OCI-LY1 (cell line): ENCODE results near the gene SPRED3.

ENCODE experiments used
- H2AFZ ChIP-seq: fragments of 200-600 bp; sonication (generic), shearing (Covaris generic); 2 replicates; pipeline ENCODE4 v1.6.0; 2014; ENCODE audit warnings: antibody characterized with exemption, mild to moderate bottlenecking, low read length
- H3F3A ChIP-seq: fragments of 200-600 bp; sonication (generic), shearing (Covaris generic); 2 replicates; pipeline ENCODE4 v1.6.0; 2014; ENCODE audit warnings: mild to moderate bottlenecking, antibody characterized with exemption, low read length, moderate library complexity; ENCODE audit not compliant: insufficient read depth
- H3K27ac ChIP-seq: fragments of 200-600 bp; sonication (generic); 2 replicates; pipeline ENCODE4 v1.5.1; 2014; ENCODE audit warnings: low read length, mixed run types, mild to moderate bottlenecking, low read depth; ENCODE audit not compliant: poor library complexity, severe bottlenecking
- H3K27me3 ChIP-seq: fragments of 200-600 bp; sonication (generic); 2 replicates; pipeline ENCODE4 v1.6.0; 2014; ENCODE audit warnings: antibody characterized with exemption, mild to moderate bottlenecking, low read length, moderate library complexity; ENCODE audit not compliant: insufficient read depth
- H3K36me3 ChIP-seq: fragments of 200-600 bp; sonication (generic); 2 replicates; pipeline ENCODE4 v1.6.1; 2014; ENCODE audit warnings: mild to moderate bottlenecking, antibody characterized with exemption, low read length, moderate library complexity, mixed read lengths; ENCODE audit not compliant: insufficient read depth
- H3K4me1 ChIP-seq: fragments of 200-600 bp; sonication (generic); 2 replicates; pipeline ENCODE4 v1.5.1; 2014; ENCODE audit warnings: mild to moderate bottlenecking, low read length, moderate library complexity; ENCODE audit not compliant: insufficient read depth, severe bottlenecking
- H3K4me2 ChIP-seq: fragments of 200-600 bp; sonication (generic), shearing (Covaris generic); 2 replicates; pipeline ENCODE4 v1.6.1; 2014; ENCODE audit warnings: low read length
- H3K4me3 ChIP-seq: fragments of 200-600 bp; sonication (generic); 2 replicates; pipeline ENCODE4 v1.5.1; 2014; ENCODE audit warnings: low read length, low read depth, mild to moderate bottlenecking, mixed read lengths; ENCODE audit not compliant: poor library complexity, severe bottlenecking
- H3K79me2 ChIP-seq: fragments of 200-600 bp; shearing (Covaris generic); 2 replicates; pipeline ENCODE4 v1.6.1; 2016; ENCODE audit warnings: mixed run types, low read length, mixed read lengths; ENCODE audit not compliant: insufficient read depth
- H3K9ac ChIP-seq: fragments of 200-600 bp; sonication (generic), shearing (Covaris generic); 2 replicates; pipeline ENCODE4 v1.6.1; 2014; ENCODE audit warnings: mild to moderate bottlenecking, low read length, mixed read lengths
- H3K9me2 ChIP-seq: fragments of 200-600 bp; sonication (generic), shearing (Covaris generic); 2 replicates; pipeline ENCODE4 v1.6.1; 2014; ENCODE audit warnings: low read depth, mild to moderate bottlenecking, low read length, mixed read lengths
- H3K9me3 ChIP-seq: fragments of 200-600 bp; shearing (Covaris generic); 2 replicates; pipeline ENCODE4 v1.6.1; 2014; ENCODE audit warnings: low read length, mixed read lengths
- H4K20me1 ChIP-seq: fragments of 200-600 bp; sonication (generic), shearing (Covaris generic); 2 replicates; pipeline ENCODE4 v1.6.0; 2016; ENCODE audit warnings: mild to moderate bottlenecking, low read length; ENCODE audit not compliant: insufficient read depth
- EZH2 ChIP-seq: fragments of 200-600 bp; sonication (generic), shearing (Covaris generic); IDR thresholded peaks from 2 replicates; pipeline ENCODE4 v1.8.0; 2017; ENCODE audit warnings: borderline replicate concordance, mixed run types, mild to moderate bottlenecking, antibody characterized with exemption, low read length, moderate library complexity, mixed read lengths
- TF ChIP-seq, protein P1 (sequence below): fragments of 200-600 bp; sonication (generic), shearing (Covaris generic); IDR thresholded peaks from 2 replicates; pipeline ENCODE4 v1.5.1; 2017; ENCODE audit warnings: mild to moderate bottlenecking, antibody characterized with exemption, low read length, moderate library complexity, mixed read lengths

Gene SPRED3

DNA sequence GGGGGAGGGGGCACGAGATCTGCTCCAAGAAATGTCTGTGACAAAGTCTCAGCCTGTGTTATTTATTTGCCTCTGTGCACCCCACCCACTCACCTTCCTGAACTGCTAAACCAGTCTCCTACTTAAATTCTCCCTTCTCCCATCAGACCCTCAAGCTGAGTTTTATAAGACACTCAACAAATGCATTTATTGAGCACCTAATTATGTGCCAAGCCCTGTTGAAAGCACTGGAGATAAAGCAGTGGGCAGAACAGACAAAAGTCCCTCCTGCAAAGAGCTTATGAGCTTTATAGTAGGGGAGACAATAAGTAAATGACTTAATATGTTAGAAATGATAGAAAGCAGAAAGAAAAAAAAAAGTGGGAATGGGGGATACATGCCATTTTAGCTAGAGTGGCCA lies 11.0 kb downstream of the SPRED3 start:
- Histone ChIP-seq H3K4me1 (peaks cover 10% of the 10 kb centered on the region), H3K27me3 (no peaks in the 10 kb centered on the region)

DNA sequence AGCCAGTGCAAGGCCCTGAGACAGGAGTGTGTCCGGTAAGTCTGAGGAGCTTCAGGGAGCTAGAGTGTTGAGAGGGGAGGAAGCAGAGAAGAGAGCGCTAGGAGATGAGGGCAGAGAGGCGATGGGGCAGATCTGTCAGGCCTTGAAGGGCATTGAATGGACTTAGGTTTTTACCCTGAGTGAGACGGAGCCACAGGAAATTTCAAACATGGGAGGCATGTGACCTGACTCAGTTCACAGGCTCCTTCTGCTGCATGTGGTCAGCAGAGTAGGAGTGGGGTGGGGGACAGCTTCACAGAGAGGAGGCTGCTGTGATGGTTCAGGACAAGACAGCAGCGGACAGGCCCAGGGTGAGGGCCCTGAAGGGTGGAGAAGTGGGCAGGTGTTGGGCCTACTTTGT lies 11.9 kb downstream of the SPRED3 start:
- Histone ChIP-seq H3K4me3 (no peak overlapping the region), H3K27me3 (no peaks in the 10 kb centered on the region), H3K4me1 (peaks cover 10% of the 10 kb centered on the region), H3K9me3 (no peaks in the 10 kb centered on the region), H3K27ac (no peak overlapping the region), H4K20me1 (no peaks in the 10 kb centered on the region), H2AFZ (no peak overlapping the region), H3F3A (no peaks in the 10 kb centered on the region), H3K36me3 (0 out of 2 replicates have a peak, but pooled peaks cover 7% of the 10 kb centered on the region), H3K79me2 (no peaks in the 10 kb centered on the region), H3K9ac (no peak overlapping the region), H3K9me2 (no peaks in the 10 kb centered on the region), H3K4me2 (no peak overlapping the region)
- no peak for TF ChIP-seq EZH2
- TF ChIP-seq, protein P1, sequence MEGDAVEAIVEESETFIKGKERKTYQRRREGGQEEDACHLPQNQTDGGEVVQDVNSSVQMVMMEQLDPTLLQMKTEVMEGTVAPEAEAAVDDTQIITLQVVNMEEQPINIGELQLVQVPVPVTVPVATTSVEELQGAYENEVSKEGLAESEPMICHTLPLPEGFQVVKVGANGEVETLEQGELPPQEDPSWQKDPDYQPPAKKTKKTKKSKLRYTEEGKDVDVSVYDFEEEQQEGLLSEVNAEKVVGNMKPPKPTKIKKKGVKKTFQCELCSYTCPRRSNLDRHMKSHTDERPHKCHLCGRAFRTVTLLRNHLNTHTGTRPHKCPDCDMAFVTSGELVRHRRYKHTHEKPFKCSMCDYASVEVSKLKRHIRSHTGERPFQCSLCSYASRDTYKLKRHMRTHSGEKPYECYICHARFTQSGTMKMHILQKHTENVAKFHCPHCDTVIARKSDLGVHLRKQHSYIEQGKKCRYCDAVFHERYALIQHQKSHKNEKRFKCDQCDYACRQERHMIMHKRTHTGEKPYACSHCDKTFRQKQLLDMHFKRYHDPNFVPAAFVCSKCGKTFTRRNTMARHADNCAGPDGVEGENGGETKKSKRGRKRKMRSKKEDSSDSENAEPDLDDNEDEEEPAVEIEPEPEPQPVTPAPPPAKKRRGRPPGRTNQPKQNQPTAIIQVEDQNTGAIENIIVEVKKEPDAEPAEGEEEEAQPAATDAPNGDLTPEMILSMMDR, result no peak

More for the DNA sequence above, 11.0 kb downstream of the SPRED3 start:
- TF ChIP-seq, protein P1, result no peak
- no peak for TF ChIP-seq EZH2
- Histone ChIP-seq H3K9me3 (no peaks in the 10 kb centered on the region), H3K36me3 (no peaks in the 10 kb centered on the region), H3K4me3 (no peak overlapping the region), H3K9me2 (no peaks in the 10 kb centered on the region), H3K79me2 (no peaks in the 10 kb centered on the region), H3K27ac (no peak overlapping the region), H4K20me1 (no peaks in the 10 kb centered on the region), H2AFZ (no peak overlapping the region), H3K9ac (no peak overlapping the region), H3K4me2 (no peak overlapping the region), H3F3A (no peaks in the 10 kb centered on the region)

DNA sequence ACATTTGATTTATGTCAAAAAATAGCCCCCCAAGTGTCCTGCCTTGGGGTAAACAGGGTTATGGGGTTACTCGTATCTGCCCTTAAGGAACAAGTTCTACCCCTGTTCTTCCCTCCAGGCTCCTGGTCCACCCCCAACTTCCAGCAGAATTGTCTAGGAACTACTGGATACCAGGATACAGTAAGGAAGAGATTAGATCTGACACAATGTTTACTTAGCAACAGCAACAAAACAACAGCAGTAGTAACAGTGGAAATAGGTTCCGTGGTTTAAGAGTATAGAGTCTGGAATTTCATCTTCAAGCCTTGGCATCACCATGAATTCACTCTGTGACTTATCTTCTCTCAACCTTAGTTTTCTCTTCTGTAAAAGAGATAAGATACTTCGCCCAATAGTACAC lies 12.7 kb downstream of the SPRED3 start:
- Histone ChIP-seq H3K27me3 (no peaks in the 10 kb centered on the region), H3K4me2 (no peak overlapping the region), H3K9ac (no peak overlapping the region), H3K36me3 (0 out of 2 replicates have a peak, but pooled peaks cover 8% of the 10 kb centered on the region), H2AFZ (no peak overlapping the region), H3K9me3 (no peaks in the 10 kb centered on the region), H3F3A (no peaks in the 10 kb centered on the region), H3K4me3 (no peak overlapping the region), H3K79me2 (no peaks in the 10 kb centered on the region), H3K4me1 (peaks cover 10% of the 10 kb centered on the region), H3K9me2 (no peaks in the 10 kb centered on the region), H4K20me1 (no peaks in the 10 kb centered on the region), H3K27ac (no peak overlapping the region)
- TF ChIP-seq, protein P1, result no peak
- TF ChIP-seq EZH2, result no peak
